NCI-H1436 (cell line): ENCODE measurements around the gene ELOB.
"Not testable (repeated sequence)": the region's sequence is repeated elsewhere in the genome, so short reads cannot be mapped to it uniquely, and the experiment has no call there.

Experiments used
- DNase-seq: peaks from one replicate; lab custom pipeline; 2025; lab: John Stamatoyannopoulos, UW

The ELOB gene

DNA sequence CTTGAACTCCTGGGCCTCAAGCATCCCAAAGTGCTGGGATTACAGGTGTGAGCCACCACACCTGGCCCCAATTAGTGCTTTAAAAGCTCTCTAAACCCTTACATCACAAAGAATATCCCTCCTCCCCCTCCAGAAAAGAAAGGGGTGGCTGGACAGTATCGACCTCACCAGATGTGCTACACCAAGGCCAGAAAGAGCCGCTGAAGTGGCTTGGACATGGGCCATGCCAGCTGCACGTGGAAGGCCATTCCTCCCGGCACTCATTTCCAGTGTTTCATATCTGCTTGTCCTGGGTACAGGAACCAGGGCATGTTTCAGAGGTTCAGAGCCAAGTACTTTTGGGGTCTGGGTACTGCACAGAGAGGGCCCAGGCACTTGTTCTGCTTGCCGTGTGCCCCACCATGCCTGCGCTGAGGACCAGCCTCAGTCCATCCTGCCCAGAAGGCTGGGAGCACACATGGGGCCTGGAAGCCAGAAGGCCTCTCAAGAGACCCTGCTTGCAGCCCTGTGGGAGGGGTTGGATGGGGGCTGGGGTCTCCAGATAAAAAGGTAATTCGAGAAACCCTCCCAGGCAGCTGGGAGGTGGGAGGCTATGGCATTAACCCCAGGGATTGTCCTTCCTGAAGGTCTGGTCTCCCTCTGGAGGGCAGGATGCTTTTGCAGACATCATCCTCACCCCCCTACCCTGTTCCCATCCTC lies 28.2 kb downstream of the ELOB start:
- no peak for DNase-seq

DNA sequence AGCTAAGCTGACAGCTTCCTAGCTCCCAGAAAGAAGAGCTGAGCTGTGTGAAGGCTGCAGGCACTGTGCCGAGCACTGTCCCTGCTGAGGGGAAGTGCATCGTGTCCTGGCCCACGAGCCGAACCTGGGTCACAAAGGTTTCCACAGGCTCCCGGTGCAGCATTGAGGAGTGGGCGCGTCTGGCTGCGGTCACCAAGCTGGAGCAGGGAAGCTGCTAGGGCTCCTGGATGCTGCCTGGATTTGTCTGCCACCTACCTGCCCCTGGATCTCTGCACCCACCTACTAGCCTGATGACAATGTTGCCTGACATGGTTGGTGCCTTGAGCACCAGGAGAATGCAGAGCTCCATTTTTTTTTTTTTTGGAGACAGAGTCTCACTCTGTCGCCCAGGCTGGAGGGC lies 31.1 kb downstream of the ELOB start:
- no peak for DNase-seq

DNA sequence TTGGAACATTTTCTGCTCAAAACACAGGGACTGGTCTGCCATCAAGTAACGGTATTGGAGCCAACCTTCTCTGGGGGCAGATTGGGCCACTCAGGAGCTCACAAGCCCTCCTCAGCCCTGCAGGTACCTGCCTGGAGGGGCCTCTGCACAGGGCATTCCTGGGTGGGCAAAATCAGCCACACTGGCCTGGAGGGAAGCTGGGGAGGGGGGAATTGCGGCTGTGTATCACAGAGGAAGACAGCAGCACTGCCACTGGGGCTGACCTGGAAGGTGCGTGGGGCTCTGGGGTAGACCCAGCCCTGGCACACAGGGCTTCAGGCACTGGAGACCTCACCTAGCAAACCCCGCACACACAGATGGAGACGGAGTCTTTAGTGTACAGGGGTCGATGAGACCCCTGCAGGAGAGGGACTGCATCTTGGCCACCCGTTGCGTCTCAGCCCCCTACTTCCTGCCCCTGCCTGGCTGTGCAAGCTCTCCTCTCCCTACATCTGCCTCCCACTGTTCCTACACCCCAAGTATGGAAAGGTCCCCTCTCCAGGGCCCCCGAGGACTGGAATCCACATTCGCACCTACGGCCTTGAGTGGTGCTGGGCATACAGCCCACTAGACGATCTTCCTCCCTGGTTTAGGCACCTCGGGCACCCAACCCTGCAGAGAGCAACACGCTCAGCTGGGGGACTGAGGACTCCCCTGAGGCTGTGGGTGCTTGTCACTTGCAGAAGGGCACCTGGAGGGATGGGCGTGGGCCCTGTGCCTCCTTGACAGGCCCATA lies 31.8 kb downstream of the ELOB start:
- DNase-seq, result no peak

DNA sequence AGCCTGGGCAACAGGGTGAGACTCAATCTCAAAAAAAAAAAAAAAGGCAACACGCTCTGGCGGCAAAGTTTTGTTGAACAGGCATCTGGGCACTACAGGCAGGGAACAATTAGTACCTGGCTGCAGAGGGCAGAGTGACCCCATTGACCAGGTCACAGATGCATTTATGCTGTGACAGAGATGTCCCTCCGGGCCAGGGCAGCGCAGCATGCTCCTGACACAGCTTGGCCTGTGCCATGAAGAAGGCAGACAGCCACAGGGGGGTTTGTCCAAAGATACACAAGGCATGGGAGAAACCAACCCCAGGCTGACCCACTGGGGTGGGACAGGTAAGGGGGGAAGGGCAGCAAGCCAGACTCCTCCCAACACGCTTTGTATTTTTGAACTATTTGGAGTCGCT lies 32.4 kb downstream of the ELOB start:
- no peak for DNase-seq

DNA sequence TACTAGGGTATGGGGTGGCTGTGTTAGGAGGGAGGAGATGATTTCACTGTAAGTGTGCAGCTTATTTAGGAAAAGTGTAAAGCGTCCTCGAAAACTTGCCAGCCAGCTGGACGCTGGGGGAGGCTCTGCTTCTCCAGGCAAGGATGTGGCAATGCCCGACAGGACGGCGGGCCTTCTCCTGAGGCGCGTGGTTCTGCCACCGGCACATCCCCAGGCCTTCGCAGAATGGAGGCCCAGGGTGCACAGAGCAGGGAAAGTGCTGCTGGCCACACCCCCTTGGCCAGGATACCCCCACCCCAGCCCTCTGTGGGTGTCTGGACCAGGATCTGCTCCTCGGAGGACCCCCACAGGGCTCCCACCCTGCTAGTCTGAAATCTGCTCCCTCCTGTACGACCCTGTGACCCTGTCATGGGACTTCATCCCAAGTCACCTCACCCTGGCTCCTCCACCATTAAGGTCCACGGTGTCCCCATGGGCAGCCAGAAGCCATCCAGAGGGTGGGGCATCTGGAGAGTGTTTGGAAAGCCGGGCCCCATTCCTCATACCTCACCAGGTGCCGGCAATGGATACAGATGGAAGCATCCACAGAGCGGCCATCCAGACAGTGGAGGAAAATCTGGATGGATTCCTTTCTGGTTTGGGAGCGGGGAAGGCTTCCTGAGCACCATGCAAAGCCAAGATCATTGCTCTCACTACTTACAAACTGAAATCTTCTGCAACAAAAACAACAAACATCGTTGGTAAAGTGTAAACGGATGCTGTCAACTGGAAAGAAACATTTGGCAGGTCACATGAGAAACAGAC lies 33.9 kb downstream of the ELOB start:
- DNase-seq, result no peak

DNA sequence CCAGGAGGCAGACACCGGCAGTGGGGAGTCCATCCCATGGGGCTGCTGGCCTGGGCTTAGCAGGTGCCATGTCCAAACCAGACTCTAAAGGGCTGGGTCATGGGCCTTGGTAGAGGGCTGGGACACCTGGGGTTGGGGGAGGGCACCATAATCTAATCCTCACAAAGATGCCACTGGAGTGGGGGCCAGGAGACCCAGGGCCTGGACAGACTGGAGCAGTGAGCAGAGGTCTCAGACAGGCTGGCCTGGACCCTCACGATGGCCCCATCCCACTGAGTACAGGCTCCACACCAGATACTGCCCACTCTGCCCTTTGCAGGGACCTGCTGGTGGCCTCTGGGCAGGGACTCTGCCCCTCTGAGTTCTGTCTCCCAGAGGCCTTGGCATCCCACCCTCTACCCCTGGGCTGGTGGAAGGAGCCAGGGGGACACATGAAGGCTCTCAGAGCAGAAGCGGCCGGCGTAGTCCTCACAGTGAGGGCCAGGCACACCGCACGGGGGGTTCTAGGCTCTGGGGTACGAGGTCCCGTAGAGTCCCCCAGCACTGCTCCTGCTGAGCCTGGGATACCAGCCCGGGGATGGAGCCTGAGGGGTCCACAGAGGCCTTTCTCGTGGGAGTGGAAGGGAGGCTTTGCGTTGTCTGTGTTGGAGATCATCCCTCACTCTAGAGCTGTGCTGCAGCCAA lies 34.6 kb downstream of the ELOB start:
- DNase-seq, result no peak

DNA sequence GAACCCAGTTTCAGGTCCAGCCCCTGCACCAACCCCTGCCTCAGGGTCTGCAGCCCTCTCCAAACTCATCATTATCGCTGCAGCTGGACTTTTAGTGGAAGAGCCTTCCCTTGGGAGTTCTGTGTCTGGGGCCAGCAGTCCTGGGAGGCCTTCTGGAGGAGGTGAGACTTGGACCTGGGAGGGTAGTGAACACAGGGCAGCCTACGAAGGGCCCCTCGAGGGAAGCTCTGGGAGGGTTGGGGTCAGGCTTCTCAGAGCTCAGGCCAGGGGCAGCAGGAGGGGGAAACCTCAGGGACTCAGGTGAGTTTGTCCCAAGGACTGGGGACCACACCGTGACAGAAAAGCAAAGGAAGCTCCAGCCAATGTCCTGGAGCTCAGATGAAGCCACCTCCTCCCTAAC lies 35.9 kb downstream of the ELOB start:
- no peak for DNase-seq

DNA sequence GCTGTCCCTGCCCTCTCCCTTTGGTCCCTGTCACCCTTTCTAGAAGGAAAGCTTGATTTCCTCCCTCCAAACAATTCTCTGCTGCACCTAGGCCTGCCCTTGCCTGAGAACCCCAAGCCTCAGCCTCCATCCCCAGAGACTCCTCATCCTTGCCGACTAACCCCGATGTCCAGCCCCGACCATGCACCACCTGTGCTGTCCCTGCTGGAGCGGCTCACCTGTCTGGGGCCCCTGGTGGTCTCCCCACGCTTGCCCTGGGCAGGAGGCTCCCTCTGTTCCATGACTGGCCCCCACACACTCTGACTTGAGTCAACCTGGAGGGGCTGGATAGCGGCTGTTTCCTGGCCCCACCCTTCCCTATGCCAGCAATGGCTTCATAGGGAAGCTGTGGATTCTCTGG lies 36.6 kb downstream of the ELOB start:
- no peak for DNase-seq

DNA sequence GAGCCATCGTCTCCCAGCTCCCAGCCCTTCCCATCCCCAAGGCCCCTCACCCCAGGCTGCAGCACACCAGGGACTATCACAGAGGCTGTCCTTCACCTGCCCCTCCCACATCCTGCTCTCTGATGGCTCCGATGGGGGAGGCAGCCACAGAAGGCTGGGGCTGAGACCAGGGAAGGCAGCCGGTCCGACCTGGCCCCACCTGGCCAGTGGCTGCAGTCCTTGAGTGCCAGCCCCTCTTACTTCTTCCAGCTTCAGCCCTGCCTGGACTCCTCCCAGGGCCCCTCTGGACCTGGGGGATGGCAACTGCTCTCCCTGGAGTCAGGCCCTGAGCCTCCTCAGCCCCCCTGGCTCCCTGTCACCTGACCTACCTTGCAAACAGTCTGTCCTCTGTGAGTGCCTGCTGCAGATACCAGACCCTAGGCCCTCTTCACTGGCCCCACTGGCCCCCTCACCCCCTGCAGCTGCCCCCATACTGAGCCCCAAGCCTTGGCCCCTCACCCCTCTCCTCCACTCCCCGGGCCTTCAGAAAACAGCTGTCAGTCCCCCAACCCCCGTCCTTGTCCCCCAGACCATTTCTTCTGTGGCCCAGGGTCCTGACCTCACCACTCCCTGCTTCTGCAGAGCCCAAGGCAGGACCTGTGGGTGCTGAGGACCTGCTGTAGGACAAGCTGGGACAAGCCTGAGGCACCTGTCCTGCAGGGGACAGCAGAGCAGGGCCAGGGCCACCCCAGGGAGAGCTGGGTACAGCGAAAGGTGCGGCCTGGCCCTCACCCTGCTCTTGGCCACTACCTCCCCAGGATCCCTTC lies 37.3 kb downstream of the ELOB start:
- DNase-seq, result no peak

DNA sequence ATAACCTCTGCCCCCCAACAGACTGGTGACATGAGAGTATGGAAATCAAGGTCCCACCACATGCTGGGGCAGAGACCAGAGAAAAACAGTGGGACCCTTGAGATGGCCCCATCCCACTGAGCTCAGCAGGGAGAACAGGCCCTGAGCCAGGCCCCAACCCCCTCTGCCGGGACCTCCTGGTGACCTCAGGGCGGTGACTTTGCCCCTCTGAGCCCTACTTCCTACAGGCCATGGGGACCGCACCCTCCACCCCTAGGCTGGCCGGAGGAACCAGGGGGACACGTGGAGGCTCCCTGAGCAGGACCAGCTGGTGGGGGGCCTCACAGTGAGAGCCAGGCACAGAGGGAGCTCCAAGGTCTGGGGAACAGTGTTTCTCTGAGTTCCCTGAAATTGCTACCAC lies 38.5 kb downstream of the ELOB start:
- no peak for DNase-seq

DNA sequence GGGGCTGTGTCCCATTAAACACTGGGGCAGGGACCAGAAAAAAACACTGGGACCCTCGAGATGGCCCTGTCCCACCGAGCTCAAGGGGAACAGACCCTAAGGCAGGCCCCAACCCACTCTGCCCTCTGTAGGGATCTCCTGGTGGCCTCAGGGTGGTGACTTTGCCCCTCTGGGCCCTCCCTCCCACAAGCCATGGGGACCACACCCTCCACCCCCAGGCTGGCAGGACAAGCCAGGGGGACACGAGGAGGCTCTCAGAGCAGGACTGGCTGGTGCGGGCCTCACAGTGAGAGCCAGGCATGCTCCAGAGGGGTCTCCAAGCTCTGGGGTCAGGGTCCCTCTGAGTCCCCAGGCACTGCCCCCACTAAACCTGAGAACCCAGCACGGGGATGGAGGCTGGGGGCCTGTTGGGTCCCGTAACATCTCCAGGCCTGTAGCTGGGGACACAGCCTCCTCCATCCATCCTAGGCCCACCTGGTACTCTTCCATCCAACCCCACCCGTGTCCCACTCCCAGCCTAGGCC lies 39.1 kb downstream of the ELOB start:
- no peak for DNase-seq

DNA sequence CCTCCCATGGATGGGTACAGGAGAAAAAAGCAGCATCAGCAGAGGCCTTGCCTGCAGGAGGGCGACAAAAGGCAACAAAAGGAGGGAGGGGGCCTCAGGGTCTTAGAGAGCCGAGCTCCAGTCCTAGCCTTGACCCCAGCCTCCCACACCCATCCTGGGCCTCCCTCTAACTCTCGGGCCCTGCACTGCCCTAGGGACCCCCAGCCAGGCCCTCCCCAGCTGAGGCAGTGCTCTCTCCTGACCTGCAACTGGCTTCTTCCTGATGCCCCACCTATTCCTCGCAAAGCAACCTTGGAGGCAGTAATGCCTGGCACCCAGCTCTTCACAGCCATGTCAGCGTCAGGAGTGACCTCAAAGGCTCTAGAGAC lies 39.9 kb downstream of the ELOB start:
- no peak for DNase-seq

DNA sequence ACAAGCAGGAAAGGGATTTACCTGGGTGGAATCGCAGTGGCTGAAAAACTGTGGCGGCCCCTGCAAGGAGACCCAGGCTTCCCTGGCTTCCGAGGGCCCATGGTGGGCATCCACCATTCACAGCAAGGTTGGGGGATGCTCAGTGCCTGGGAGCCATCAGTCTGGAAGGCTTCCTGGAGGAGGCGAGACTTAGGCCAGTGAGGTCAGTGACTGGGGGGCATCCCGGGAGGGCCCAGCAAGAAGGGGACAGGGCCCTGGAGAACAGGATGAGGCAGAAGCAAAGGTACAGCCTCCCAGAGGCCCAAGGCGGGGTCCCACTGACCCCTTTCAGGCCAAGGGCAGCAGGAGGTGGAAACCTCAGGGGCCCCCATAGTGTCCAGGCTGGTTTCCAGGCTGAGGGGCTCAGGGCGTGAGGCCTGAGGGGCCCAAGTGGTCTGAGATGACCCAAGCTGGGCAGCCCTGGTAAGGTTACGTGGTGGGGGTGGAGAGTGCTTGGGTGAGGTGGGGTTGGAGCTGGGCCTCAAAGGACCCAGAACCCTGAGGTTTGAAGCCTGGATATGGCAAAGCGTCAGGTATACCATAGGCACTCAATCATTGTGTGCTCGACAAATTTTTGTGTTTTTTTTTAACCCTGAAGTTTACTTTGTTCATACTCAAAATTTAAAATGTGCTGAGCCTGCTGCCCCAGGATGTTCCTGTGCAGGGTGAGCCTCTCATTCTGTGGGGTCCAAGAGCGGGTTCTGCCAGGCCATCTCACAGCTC lies 40.4 kb downstream of the ELOB start:
- DNase-seq, result no peak

DNA sequence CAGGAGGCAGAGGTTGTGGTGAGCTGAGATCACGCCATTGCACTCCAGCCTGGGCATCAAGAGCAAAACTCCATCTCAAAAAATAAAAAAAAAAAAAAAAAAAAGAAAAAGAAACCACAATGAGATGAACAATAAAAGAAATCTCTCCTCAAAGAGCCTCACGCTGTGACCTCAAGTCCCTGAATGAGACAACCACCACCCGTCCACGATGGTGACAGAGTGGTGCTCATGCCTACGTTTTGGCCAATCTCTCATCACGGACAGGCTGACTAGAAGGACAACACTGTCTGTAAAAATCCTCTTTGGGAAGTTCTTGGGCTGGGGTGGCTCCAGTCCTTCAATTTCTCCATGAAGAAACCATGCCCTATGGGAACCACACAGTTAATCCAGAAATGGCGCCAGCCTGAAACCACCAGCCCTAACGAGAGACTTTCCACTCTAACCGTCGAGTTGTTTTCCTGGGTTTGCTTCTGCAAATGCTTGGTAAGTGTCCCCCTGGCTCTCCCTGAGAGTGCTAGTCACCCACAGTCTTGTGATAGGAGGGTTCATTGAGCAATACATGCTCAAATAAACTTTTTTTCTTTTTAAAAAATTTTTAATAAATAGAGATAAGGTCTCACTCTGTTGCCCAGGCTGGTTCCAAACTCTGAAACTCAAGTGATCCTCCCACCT lies 42.1 kb downstream of the ELOB start:
- no peak for DNase-seq

DNA sequence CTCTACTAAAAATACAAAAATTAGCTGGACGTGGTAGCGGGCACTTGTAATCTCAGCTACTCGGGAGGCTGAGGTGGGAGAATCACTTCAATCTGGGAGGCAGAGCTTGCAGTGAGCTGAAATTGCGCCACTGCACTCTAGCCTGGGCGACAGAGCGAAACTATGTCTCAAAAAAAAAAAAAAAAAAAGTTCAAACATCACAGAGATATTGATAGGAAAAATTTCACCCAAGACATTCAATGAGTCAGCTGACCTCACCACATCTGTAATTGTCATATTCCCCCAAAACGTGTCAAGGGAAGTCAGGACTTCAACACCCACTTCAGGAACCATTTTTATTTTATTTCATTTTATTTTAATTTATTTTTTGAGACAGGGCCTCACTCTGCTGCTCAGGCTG lies 49.0 kb downstream of the ELOB start:
- DNase-seq, result no peak

DNA sequence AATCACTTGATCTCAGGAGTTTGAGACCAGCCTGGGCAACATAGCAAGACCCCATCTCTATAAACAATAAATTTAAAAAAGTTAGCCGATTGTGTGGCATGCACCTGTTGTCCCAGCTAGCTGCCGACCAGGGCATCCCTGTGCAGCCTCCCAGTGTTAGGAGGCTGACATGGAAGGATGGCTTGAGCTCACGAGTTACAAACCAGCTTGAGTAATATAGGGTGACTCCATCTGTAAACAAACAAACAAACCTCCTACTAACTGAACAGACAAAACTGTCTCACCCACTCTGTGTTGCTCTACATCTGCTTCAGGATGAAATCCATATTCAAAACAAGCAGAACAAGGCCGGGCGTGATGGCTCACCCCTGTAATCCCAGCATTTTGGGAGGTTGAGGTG lies 50.2 kb downstream of the ELOB start:
- no peak for DNase-seq

DNA sequence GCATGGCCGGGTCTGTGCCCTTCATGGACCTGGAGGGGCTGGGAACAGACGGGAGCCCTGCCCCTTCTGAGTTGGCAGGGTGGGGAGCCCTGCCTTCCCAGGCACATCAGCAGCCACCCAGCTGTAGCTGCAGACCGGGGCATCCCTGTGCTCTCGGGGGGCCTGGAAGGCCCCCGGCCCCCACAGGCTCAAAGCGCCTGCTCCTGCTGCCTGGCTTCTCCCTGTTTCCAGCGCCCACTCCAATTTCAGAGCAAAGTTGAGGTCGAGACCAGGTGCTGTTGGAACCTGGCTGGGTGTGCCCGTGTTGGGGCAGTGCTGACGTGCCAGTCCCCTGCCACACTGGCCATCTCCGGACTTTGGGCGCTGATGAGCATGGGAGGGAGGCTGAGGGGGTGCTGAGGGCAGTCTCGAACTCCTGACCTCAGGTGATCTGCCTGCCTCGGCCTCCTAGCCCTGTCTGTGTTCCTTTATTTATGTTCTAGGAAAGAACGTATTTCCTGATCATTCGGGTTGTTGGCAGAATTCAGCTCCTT lies 52.2 kb downstream of the ELOB start:
- no peak for DNase-seq

DNA sequence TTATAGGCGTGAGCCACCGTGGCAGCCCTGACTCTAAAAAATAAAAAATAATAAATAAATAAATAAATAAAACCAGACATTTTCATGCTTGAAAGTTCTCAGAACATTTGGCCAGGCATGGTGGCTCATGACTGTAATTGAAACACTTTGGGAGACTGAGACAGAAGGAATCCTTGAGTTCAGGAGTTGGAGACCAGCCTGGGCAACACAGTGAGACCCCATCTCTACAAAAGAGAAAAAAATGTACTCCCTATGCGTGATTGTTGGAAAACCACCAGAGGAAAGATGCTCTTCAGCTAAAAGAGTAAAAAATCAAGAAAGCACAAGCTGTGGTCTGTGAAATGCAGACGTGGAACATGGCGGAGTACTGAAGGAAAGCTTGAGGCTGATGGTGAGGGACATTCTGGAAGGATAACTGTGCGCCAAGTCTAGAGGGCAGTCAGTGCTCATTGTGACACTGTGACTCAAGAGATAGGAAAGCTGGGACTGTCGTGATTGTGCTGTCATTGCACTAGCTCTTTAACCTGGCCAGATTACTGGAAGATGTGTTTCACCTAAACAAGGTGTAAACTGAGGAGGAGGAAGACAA lies 52.9 kb downstream of the ELOB start:
- no peak for DNase-seq

DNA sequence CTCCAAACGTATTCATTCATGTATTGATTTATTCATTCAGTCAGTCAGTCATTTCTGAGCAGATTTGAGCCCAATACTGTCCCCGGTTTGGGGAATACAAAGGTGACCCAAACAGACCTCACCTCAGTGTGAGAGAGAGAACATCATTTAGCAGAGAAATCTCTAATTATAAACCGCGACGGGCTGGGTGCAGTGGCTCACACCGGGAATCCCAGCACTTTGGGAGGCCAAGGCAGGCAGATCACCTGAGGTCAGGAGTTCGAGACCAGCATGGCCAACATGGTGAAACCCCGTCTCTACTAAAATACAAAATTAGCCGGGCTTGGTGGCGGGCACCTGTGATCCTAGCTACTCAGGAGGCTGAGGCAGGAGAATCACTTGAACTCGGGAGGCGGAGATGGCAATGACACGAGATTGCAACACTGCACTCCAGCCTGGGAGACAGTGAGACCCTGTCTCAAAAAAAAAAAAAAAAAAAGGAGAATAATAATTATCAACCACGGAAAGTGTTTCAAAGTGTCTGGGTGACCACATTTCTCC lies 55.4 kb downstream of the ELOB start:
- not testable (repeated sequence) for DNase-seq
